HepG2 (cell line): ENCODE results near the gene SMARCD1. TPM values are rescaled to one million over a fixed set of nuclear protein-coding genes. Genes with fewer than 3 reads are reported as not detected.

Experiments
- CBX1 ChIP-seq: IDR thresholded peaks from one replicate; pipeline ENCODE4 v1.6.1; 2016; ENCODE audit warnings: antibody characterized with exemption, low read depth
- MAFK ChIP-seq, 2 experiments: IDR thresholded peaks in 1 of 2; conservative IDR thresholded peaks in 1 of 2; 2 replicates each; pipeline ENCODE4 v1.6.1; 2011; ENCODE audit warnings: improper control_type of control experiment in 2 of 2, low read length in 2 of 2
- MIER3 ChIP-seq: IDR thresholded peaks from 2 replicates; pipeline ENCODE4 v1.6.1; 2016; ENCODE audit warnings: missing compliant biosample characterization, borderline replicate concordance
- NFYC ChIP-seq: IDR thresholded peaks from 2 replicates; pipeline ENCODE4 v1.6.1; 2016; ENCODE audit warnings: missing genetic modification reagents, missing compliant biosample characterization
- PHF5A ChIP-seq: IDR thresholded peaks from one replicate; pipeline ENCODE4 v1.6.1; 2018; ENCODE audit warnings: low read depth, missing genetic modification reagents; ENCODE audit not compliant: unreplicated experiment
- POLR2G ChIP-seq: fragments of 200-400 bp; formaldehyde crosslinking; IDR thresholded peaks from 2 replicates; pipeline ENCODE4 v1.6.1; 2018; ENCODE audit warnings: mild to moderate bottlenecking, low read depth, low read length, moderate library complexity
- SALL1 ChIP-seq: sonication (generic); formaldehyde crosslinking; IDR thresholded peaks from 2 replicates; pipeline ENCODE4 v1.8.0; 2022; ENCODE audit warnings: mild to moderate bottlenecking, missing genetic modification reagents
- ZNF234 ChIP-seq: sonication (generic); formaldehyde crosslinking; conservative IDR thresholded peaks from 2 replicates; pipeline ENCODE4 v1.5.1; 2020; ENCODE audit warnings: mild to moderate bottlenecking, missing genetic modification reagents
- ZNF256 ChIP-seq: sonication (generic); formaldehyde crosslinking; conservative IDR thresholded peaks from 2 replicates; pipeline ENCODE4 v1.4.0; 2020; ENCODE audit warnings: missing genetic modification reagents
- ZNF292 ChIP-seq: sonication (generic); formaldehyde crosslinking; IDR thresholded peaks from 2 replicates; pipeline ENCODE4 v1.8.1; 2022; ENCODE audit warnings: mild to moderate bottlenecking, low read depth, missing genetic modification reagents, borderline replicate concordance
- ZNF615 ChIP-seq: sonication (generic); formaldehyde crosslinking; IDR thresholded peaks from 2 replicates; pipeline ENCODE4 v1.5.0; 2020; ENCODE audit warnings: mild to moderate bottlenecking, missing genetic modification reagents, borderline replicate concordance
- polyA plus RNA-seq, 8 experiments: library from polyadenylated mRNA; depleted of rRNA in 3 of 8; stranded (reverse) in 7 of 8; unstranded in 1 of 8; fragments of >200 nt; fragmentation: Illumina TruSeq in 4 of 8; extraction: Trizol in 4 of 8; gene quantifications; 2 replicates each; pipeline versions ENCODE4 v1.2.1 to v1.2.3, GENCODE V29; 2011 to 2016; ENCODE audit warnings: low read depth in 4 of 8, missing spikeins in 1 of 8, mixed read lengths in 1 of 8; ENCODE audit not compliant: insufficient read depth in 1 of 8
- total RNA-seq, 5 experiments: library from RNA; depleted of rRNA; stranded (reverse); fragments of >200 nt; fragmentation: Illumina TruSeq; extraction: Trizol; gene quantifications; 2 replicates each; pipeline ENCODE4 v1.2.3, GENCODE V29; 2016; ENCODE audit warnings: low read depth in 1 of 5
- TF ChIP-seq, protein P1 (sequence below), 2 experiments: sonication (generic) in 1 of 2; formaldehyde crosslinking in 1 of 2; IDR thresholded peaks; 2 replicates each; pipeline versions ENCODE4 v1.6.1 to v1.9.0; 2014 to 2022; ENCODE audit warnings: antibody characterized with exemption in 1 of 2, borderline replicate concordance in 1 of 2, inconsistent platforms in 1 of 2, low read depth in 1 of 2, missing genetic modification reagents in 1 of 2
- TF ChIP-seq, protein P2 (sequence below): sonication (generic); formaldehyde crosslinking; IDR thresholded peaks from 2 replicates; pipeline ENCODE4 v1.9.0; 2021; ENCODE audit warnings: mild to moderate bottlenecking, missing genetic modification reagents

The SMARCD1 gene
- total and polyA plus RNA-seq, 2 of the 13 experiments (the other 11 are each of a cell fraction or from before 2014, with no cell fraction given) = 51.7 to 54.6 TPM

DNA sequence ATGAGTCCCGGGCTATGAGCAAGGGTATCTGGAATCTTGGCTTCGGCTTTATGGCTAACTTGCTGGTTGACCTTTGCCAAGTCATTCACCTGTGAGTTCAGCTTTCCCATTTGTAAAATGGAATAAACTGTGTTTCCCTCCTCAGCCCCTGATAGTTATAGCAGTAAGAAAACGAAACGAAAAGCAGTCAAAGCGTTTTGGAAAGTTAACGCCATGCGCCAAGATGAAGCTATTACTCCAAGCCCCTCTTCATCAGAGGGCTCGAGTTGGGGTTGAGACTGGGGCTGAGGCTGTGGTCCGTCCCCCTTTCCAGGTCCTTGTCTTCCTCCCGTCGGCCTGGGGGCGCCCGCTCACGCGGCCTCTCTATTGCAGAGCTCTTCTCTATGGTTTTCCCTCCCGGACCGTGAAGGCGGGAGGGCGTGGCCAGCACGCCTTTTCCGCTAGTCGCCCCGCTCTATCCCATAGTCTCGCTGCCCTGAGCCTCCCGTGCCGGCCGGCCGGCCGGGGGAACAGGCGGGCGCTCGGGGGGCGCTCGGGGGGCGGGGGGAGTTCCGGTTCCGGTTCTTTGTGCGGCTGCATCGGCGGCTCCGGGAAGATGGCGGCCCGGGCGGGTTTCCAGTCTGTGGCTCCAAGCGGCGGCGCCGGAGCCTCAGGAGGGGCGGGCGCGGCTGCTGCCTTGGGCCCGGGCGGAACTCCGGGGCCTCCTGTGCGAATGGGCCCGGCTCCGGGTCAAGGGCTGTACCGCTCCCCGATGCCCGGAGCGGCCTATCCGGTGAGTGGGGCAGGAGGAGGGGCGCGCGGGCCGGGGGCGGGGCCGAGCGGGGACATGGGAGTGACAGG, at the start of gene SMARCD1 (continued):
- TF ChIP-seq, protein P1, sequence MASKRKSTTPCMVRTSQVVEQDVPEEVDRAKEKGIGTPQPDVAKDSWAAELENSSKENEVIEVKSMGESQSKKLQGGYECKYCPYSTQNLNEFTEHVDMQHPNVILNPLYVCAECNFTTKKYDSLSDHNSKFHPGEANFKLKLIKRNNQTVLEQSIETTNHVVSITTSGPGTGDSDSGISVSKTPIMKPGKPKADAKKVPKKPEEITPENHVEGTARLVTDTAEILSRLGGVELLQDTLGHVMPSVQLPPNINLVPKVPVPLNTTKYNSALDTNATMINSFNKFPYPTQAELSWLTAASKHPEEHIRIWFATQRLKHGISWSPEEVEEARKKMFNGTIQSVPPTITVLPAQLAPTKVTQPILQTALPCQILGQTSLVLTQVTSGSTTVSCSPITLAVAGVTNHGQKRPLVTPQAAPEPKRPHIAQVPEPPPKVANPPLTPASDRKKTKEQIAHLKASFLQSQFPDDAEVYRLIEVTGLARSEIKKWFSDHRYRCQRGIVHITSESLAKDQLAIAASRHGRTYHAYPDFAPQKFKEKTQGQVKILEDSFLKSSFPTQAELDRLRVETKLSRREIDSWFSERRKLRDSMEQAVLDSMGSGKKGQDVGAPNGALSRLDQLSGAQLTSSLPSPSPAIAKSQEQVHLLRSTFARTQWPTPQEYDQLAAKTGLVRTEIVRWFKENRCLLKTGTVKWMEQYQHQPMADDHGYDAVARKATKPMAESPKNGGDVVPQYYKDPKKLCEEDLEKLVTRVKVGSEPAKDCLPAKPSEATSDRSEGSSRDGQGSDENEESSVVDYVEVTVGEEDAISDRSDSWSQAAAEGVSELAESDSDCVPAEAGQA (IDR thresholded peaks at IDR 0.05; ENCODE audit: low read depth) = 0 out of 2 replicates have a peak, but pooled peaks have one; percentile 45
- TF ChIP-seq, protein P1 (CRISPR knock-in tag; IDR thresholded peaks at IDR 0.05; ENCODE audit: borderline replicate concordance) = no peak
- no peak for TF ChIP-seq MAFK (conservative IDR thresholded peaks at IDR 0.05 in 1 of 2, IDR thresholded peaks at IDR 0.05 in 1 of 2; ENCODE audit: low read length in 2 of 2)
- TF ChIP-seq ZNF292 (CRISPR knock-in tag) = no peak
- TF ChIP-seq CBX1 = no peak
- TF ChIP-seq, protein P2, sequence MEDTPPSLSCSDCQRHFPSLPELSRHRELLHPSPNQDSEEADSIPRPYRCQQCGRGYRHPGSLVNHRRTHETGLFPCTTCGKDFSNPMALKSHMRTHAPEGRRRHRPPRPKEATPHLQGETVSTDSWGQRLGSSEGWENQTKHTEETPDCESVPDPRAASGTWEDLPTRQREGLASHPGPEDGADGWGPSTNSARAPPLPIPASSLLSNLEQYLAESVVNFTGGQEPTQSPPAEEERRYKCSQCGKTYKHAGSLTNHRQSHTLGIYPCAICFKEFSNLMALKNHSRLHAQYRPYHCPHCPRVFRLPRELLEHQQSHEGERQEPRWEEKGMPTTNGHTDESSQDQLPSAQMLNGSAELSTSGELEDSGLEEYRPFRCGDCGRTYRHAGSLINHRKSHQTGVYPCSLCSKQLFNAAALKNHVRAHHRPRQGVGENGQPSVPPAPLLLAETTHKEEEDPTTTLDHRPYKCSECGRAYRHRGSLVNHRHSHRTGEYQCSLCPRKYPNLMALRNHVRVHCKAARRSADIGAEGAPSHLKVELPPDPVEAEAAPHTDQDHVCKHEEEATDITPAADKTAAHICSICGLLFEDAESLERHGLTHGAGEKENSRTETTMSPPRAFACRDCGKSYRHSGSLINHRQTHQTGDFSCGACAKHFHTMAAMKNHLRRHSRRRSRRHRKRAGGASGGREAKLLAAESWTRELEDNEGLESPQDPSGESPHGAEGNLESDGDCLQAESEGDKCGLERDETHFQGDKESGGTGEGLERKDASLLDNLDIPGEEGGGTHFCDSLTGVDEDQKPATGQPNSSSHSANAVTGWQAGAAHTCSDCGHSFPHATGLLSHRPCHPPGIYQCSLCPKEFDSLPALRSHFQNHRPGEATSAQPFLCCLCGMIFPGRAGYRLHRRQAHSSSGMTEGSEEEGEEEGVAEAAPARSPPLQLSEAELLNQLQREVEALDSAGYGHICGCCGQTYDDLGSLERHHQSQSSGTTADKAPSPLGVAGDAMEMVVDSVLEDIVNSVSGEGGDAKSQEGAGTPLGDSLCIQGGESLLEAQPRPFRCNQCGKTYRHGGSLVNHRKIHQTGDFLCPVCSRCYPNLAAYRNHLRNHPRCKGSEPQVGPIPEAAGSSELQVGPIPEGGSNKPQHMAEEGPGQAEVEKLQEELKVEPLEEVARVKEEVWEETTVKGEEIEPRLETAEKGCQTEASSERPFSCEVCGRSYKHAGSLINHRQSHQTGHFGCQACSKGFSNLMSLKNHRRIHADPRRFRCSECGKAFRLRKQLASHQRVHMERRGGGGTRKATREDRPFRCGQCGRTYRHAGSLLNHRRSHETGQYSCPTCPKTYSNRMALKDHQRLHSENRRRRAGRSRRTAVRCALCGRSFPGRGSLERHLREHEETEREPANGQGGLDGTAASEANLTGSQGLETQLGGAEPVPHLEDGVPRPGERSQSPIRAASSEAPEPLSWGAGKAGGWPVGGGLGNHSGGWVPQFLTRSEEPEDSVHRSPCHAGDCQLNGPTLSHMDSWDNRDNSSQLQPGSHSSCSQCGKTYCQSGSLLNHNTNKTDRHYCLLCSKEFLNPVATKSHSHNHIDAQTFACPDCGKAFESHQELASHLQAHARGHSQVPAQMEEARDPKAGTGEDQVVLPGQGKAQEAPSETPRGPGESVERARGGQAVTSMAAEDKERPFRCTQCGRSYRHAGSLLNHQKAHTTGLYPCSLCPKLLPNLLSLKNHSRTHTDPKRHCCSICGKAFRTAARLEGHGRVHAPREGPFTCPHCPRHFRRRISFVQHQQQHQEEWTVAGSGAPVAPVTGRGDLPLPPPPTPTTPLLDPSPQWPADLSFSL (CRISPR knock-in tag) = no peak
- no peak for TF ChIP-seq ZNF256
- TF ChIP-seq SALL1 = peak; percentile 69
- no peak for TF ChIP-seq NFYC (CRISPR knock-in tag)
- no peak for TF ChIP-seq ZNF234 (CRISPR knock-in tag)
- TF ChIP-seq POLR2G = peak; percentile 72
- no peak for TF ChIP-seq PHF5A (CRISPR knock-in tag)
- 0 out of 2 replicates have a peak, but pooled peaks have one; percentile 49 for TF ChIP-seq MIER3 (CRISPR knock-in tag)
- no peak for TF ChIP-seq ZNF615 (CRISPR knock-in tag)
